ENCODE measurements around the gene RAB5IF.

RAB5IF gene

DNA sequence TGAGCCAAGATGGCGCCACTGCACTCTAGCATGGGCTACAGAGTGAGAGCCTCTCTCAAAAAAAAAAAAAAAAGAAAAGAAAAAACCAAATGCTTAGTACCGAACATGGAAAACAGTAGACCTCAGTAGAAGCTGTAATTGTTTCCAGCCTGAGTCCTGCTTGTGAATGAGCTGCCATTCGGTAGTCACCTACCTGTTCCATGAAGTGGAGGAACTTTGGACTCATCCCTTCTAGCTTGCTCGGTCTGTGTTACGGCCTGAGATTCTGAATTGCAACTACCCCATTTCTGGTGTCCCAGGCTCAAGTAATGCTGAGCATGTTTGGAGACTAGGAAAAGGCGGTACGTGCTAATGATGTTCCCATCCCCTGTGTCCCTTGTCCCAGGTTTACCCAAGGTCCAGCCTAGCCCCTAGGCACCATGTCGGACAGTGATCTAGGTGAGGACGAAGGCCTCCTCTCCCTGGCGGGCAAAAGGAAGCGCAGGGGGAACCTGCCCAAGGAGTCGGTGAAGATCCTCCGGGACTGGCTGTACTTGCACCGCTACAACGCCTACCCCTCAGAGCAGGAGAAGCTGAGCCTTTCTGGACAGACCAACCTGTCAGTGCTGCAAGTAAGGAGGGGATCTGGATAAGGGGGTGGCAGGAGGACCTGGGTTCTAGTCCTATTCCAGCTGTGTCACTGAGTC lies 27.1 kb upstream of the RAB5IF start:
- TF ChIP-seq, protein P1, sequence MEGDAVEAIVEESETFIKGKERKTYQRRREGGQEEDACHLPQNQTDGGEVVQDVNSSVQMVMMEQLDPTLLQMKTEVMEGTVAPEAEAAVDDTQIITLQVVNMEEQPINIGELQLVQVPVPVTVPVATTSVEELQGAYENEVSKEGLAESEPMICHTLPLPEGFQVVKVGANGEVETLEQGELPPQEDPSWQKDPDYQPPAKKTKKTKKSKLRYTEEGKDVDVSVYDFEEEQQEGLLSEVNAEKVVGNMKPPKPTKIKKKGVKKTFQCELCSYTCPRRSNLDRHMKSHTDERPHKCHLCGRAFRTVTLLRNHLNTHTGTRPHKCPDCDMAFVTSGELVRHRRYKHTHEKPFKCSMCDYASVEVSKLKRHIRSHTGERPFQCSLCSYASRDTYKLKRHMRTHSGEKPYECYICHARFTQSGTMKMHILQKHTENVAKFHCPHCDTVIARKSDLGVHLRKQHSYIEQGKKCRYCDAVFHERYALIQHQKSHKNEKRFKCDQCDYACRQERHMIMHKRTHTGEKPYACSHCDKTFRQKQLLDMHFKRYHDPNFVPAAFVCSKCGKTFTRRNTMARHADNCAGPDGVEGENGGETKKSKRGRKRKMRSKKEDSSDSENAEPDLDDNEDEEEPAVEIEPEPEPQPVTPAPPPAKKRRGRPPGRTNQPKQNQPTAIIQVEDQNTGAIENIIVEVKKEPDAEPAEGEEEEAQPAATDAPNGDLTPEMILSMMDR (IDR thresholded peaks at IDR 0.05; ENCODE audit: borderline replicate concordance, insufficient read depth, low read depth, low read length), result no peak
- no peak overlapping the region for H3K4me3 ChIP-seq (ENCODE audit: low read depth, low read length)

DNA sequence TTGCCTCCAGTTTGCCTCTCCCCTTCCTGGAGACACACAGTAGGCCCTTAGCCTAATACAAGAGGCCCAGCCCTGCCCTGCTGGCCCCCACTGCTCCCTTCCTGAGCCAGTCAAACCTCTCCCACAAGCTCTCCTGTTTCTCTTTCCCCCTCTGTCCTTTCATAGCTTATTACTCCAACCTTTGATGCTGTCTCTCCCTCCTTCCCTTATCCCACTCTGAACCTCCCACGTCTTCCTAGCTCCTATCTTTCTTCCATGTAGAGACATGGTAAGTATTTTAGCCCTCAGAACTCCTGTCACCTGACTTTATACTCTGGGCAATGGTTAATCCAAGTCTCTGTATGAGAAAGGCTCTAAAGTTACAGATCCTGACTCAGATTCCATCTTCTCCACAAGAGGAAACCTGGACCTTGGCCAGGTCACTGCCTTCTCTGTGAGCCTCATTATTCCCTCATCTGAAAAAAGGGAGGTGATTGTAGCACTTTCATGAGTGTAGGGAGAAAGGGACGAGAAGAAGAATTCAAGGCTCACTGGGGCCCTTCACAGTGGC lies 25.5 kb upstream of the RAB5IF start:
- H3K4me3 ChIP-seq (ENCODE audit: low read depth, low read length), result no peak overlapping the region
- TF ChIP-seq, protein P1 (IDR thresholded peaks at IDR 0.05; ENCODE audit: borderline replicate concordance, insufficient read depth, low read depth, low read length), result no peak

DNA sequence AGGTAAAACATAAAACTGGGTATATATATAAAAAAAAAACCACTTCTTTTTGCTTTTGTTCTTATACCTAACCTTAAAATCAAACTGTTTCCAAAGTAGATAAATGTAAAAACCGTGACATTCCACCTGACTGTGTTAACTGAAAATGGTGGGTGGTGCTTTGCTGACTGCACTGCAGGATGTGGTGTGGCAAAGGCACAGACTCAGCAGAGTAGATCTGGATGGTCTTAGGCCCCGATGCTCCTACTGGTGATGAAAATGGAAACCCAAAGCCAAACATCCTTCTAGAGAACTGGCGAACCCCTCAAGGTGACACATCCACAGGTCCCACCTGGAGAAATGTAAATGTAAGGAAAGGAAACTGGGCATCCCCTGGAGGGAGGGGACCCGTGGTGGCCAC lies 23.3 kb upstream of the RAB5IF start:
- H3K4me3 ChIP-seq (ENCODE audit: low read depth, low read length), result no peak overlapping the region
- TF ChIP-seq, protein P1 (IDR thresholded peaks at IDR 0.05; ENCODE audit: borderline replicate concordance, insufficient read depth, low read depth, low read length), result no peak

DNA sequence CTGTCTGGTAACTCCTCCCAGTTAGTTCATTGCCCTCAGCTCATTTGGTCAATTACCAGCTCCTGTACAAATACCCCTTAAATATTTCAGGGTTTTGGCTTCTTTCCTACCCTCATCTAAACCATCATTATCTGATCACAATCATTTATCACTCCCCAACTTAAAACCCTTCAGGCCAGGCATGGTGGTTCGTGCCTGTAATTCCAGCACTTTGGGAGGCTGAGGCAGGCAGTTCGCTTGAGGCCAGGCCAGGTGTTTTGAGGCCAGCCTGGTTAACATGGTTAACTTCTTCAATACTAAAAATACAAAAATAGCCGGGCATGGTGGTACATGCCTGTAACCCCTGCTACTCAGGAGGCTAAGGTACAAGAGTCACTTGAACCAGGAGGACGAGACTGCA lies 22.8 kb upstream of the RAB5IF start:
- TF ChIP-seq, protein P1 (IDR thresholded peaks at IDR 0.05; ENCODE audit: borderline replicate concordance, insufficient read depth, low read depth, low read length), result no peak
- H3K4me3 ChIP-seq (ENCODE audit: low read depth, low read length), result no peak overlapping the region

DNA sequence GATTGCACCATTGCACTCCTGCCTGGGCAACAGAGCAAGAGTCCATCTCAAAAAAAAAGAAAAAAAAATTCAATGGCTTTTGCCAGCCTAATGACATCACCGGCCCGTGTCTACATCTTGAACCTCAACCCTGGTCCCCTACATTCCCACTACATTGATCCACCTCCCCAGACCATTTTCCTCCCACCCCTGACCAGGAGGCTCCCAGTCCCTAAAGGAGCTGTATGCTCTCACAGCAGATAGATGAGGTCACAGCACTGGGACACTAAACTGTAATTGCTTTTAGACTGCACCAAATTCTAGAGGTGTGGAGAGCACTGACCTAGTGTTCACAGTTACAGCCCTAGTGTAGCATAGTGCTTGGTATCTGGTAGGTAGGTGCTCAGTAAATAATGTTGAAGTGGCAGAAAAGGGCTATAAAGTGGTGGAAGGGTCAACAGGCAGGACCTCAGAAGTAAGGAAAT lies 21.5 kb upstream of the RAB5IF start:
- TF ChIP-seq, protein P1 (IDR thresholded peaks at IDR 0.05; ENCODE audit: borderline replicate concordance, insufficient read depth, low read depth, low read length), result no peak
- no peak overlapping the region for H3K4me3 ChIP-seq (ENCODE audit: low read depth, low read length)

DNA sequence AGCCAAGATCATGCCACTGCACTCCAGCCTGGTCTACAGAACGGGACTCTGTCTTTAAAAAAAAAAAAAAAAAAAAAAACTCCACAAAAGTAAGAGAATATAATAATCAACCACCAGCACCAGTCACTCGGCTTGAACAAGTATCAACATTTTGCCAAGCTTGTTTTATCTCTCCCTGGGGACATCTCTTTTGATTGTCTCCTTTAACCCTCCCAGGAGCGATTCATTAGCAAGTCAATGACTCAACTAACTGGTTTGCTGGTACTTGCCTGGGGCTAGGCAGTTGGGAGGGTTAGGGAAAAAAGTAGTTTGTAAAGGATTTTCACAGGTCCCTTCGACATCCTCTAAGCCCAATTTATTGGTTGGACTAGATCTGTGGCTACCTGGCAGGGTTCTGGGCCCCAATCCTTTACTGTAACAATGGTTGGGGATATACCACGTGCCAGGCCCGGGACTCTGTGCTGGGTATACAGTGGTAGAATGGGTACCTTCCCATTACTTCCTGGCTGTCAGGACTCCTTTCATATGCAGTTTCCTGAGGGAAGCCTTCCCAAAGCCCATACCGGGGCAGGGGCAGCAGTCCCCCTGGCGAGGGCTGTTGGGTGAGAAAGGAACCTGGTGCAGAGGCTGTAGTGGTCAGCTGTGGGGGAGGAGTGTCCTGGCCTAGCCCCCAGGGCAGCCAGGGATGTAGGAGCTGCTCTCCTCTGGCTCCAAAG lies 20.0 kb upstream of the RAB5IF start:
- TF ChIP-seq, protein P1 (IDR thresholded peaks at IDR 0.05; ENCODE audit: borderline replicate concordance, insufficient read depth, low read depth, low read length), result no peak
- no peak overlapping the region for H3K4me3 ChIP-seq (ENCODE audit: low read depth, low read length)
